GM13977 (cell line): ENCODE data around the gene CRB1.

Experiments
- DNase-seq: peaks from one replicate; pipeline ENCODE4 v3.0.0; 2012; ENCODE audit warnings: low spot score
- CTCF ChIP-seq: IDR thresholded peaks from 2 replicates; pipeline ENCODE4 v1.5.1; 2012; ENCODE audit warnings: mild to moderate bottlenecking, control low read depth; ENCODE audit not compliant: insufficient read depth; ENCODE audit errors: extremely low read depth, missing control alignments
- in situ Hi-C: fragments of 300-500 bp; cut with MboI; formaldehyde crosslinking; loops from one replicate; pipeline ENCODE4 v1.12.0; 2022; ENCODE audit warnings: low sequenced_read_pairs, low pct_unique_long_range_greater_than_20kb, mixed read lengths, inconsistent platforms; ENCODE audit not compliant: unreplicated experiment

CRB1 gene

GRCh38 chr1:197235355-197235754, 32.7 kb upstream of the CRB1 start:
- no peak for TF ChIP-seq CTCF
- no peak for DNase-seq
- in situ Hi-C loops, result no loop called here

- TF ChIP-seq CTCF, result no peak
These were observed 20.6 kb upstream of the CRB1 start for GRCh38 chr1:197247465-197247864.

GRCh38 chr1:197249324-197249723, 18.7 kb upstream of the CRB1 start:
- DNase-seq, result no peak
- in situ Hi-C loops, result no loop called here
- no peak for TF ChIP-seq CTCF

More at GRCh38 chr1:197247465-197247864, 20.6 kb upstream of the CRB1 start:
- no peak for DNase-seq
- in situ Hi-C loops, result no loop called here

- in situ Hi-C loops, result no loop called here
- no peak for TF ChIP-seq CTCF
- no peak for DNase-seq
These were observed 17.4 kb upstream of the CRB1 start for GRCh38 chr1:197250616-197251015.

GRCh38 chr1:197252973-197253372, 15.1 kb upstream of the CRB1 start:
- TF ChIP-seq CTCF, result no peak
- in situ Hi-C loops, result no loop called here
- DNase-seq, result no peak

GRCh38 chr1:197254866-197255265, 13.2 kb upstream of the CRB1 start:
- TF ChIP-seq CTCF, result no peak
- no peak for DNase-seq
- in situ Hi-C loops, result no loop called here

- TF ChIP-seq CTCF, result no peak
- DNase-seq, result no peak
- in situ Hi-C loops, result no loop called here
These were observed 3.0 kb upstream of the CRB1 start for GRCh38 chr1:197264936-197265567.
